HG03060 (cell line): ENCODE results near the gene UBXN11.
"Not testable (repeated sequence)": the region's sequence is repeated elsewhere in the genome, so short reads cannot be mapped to it uniquely, and the experiment has no call there.

Source experiments
- ATAC-seq: cut with Tn5 transposase; IDR thresholded peaks from one replicate; pipeline ENCODE4 v1.9.1; 2021; ENCODE audit warnings: low read depth, moderate number of reproducible peaks; ENCODE audit not compliant: unreplicated experiment

UBXN11 gene

DNA sequence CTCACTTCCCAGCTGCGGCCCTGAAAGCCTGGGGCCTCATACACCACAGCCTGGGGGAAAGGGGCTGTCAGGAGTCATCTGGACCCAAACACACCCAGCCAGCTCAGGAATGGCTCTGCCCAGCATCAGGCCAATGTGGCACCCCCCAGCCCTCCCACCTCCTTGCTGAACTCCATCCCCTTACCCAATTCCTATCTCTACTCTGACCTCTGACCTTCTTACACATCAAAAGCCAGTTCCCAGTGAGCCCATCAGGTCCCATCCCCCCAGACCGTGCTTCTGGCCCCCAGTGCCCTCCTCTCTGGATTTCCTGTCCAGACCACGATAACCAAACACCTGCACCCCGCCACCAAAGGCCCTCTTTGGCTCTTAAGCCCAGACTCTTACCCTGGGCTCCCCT lies 31.2 kb upstream of the UBXN11 start:
- no peak for ATAC-seq

- no peak for ATAC-seq
These were observed 30.7 kb upstream of the UBXN11 start for GRCh38 chr1:26337206-26337535.

GRCh38 chr1:26336477-26337205 lies 30.2 kb upstream of the UBXN11 start:
- ATAC-seq: no peak

DNA sequence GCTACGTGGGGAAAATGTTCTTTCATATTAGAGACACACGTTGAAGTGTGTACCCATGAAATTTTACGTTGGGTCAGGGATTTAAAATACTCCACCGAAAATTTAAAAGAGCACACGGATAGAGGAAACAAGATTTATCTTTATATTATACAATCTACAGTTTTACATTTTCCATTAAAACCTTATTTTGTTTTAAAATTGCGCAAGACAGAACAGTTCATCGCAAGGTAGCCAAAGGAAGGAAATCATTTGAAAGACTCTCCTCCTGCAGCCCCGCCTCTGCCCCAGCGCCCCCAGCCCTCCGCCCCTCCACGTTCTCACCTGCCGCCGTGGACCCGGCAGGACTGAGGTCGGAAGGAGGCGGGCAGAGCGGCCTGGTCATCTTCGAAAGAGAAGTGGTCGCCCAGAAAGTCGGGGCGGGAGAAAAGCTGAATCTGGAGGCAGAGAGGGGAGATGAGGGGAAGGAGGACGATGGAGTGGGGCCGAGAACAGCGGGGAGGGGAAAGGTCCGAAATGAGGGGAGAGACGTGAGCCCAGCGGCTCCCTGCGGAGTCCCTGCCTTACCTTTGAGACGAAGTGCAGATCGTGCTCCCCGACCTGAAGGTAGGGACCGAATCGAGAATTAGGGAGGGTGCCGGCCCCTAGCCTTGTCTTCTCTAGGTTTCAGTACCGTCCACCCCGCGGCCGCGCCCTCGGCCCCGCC lies 29.5 kb upstream of the UBXN11 start:
- no peak for ATAC-seq

DNA sequence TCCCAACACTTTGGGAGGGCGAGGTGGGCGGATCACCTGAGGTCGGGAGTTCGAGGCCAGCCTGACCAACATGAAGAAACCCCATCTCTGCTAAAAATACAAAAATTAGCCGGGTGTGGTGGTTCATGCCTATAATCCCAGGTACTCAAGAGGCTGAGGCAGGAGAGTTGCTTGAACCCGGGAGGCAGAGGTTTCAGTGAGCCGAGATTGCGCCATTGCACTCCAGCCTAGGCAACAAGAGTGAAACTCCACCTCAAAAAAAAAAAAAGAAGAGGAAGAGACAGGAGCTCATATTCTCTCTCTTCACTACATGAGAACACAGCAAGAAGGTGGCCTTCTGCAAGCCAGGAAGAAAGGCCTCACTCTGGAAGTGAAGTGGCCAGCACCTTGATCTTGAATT lies 26.9 kb upstream of the UBXN11 start:
- ATAC-seq: not testable (repeated sequence)

DNA sequence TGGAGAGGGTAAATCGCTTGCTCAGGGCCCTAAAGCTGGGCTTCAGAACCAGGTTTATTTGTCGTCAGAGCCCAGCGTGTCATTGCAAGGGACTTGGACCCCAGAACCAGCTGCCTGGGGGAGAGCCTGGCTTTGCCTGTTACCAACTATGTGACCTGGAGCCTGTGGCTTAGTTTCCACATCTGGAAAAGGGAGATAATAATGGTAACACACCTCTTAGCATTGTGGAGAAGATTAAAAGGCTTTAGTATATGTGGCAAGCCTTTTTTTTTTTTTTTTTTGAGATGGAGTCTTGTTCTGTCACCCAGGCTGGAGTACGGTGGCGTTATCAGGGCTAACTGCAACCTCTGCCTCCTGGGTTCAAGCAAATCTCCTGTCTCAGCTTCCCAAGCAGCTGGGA lies 23.8 kb upstream of the UBXN11 start:
- no peak for ATAC-seq

- not testable (repeated sequence) for ATAC-seq
These were observed 22.9 kb upstream of the UBXN11 start for GRCh38 chr1:26329380-26329779.

DNA sequence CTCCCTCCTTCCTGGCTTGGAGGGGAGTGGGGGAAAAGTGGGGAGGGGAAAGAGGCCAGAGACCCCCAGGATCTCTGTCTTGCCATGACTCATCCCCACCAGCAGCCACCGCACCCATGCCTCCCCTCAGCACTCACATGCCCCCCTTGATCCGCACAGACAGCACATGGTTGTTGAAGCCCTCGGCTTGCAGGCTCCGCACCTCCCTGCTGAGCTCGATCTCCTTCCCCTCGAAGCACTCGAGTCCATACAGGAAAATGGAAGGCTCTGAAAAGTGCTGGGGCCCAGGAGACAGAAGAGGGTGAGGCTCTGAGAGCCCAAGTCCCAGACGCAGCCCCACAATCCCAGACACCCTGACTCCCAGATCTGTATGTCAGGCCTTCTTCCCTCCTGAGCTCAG lies 22.2 kb upstream of the UBXN11 start:
- ATAC-seq: no peak

DNA sequence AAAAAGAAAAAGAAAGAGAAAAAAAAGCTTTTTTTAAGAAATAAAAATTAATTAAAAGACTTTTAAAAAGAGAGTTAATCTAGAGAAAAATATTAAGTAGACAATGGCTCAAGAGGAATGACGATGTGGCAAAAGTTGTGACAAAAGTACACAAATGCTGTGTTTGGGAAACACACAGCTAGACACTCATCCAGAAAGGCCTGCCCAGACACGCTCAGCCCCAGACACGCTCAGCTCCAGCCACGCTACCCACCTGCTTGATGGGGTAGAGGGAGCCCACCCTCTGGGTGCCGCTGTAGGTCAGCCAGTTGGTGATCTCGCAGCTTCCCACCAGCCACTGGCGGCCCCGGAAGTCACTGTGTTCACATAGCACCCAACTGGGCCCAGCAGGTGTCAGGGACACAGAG lies 21.5 kb upstream of the UBXN11 start:
- ATAC-seq: no peak

- no peak for ATAC-seq
These were observed 18.1 kb upstream of the UBXN11 start for GRCh38 chr1:26324550-26324949.

DNA sequence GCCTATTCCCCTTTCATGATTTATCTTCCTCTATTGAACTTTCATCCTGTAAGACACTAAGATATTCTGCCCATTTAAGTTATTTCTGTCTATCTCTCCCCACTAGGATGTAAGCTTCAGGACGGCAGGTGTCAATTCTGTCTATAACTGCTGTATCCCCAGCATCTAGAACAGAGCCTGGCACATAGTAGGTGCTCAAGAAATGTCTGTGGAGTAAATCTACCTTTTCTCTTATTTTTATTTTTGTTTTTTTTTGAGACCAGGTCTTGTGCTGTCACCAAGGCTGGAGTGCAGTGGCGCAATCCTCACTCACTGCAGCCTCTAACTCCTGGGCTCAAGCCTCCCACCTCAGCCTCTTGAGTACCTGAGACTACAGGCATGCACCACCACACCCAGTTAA lies 16.9 kb upstream of the UBXN11 start:
- no peak for ATAC-seq

DNA sequence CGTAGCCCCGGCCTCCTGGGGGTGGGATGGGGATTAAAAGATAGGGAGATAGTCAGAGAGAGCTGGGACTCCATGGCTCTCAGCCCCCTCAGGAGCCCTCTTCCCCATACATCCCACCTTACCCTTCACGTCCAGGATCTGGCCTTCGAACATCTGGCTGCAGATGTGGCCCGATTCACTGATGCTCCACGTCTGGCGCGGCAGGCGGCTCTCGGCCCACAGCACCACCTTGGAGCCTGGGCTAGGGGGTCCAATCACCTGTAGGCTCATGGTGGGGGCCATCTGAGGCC lies 15.6 kb upstream of the UBXN11 start:
- ATAC-seq: no peak

DNA sequence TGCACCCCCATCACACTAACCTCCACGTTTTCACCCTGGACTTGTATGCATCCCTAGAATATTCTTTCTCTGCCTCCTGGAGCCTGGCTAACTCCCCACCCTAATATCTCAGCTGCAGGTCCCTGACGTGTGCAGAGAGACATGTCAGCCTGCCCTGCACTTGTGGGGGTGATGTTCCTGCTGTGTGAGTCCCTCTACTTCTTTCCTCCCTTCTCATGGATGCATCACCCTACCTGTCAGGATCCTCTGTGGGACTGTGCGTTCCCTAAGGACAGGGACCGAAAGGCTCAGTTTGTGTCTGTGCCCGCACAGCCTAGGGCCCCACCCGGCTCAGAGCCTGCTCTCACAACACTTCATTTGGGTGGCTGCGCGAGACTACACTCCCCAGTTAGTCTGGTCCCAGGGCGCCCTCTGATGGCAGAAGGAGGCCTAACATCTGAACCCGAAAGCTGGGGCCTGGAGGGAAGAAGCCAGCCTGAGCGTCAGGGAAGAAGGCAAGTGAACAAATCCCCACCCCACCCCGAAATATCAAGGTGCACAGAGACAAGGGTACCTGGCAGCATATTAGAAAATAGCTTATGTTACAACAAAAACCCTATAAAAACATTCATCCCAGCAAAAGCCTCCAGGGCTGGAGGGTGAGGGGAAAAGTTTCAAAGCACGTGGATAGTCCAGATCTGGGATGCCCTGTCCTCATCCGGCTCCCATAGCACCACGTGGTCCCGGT lies 15.0 kb upstream of the UBXN11 start:
- no peak for ATAC-seq

- ATAC-seq: no peak
These were observed 14.5 kb upstream of the UBXN11 start for GRCh38 chr1:26320896-26321295.

- ATAC-seq: no peak
These were observed 12.1 kb upstream of the UBXN11 start for GRCh38 chr1:26318338-26319064.

DNA sequence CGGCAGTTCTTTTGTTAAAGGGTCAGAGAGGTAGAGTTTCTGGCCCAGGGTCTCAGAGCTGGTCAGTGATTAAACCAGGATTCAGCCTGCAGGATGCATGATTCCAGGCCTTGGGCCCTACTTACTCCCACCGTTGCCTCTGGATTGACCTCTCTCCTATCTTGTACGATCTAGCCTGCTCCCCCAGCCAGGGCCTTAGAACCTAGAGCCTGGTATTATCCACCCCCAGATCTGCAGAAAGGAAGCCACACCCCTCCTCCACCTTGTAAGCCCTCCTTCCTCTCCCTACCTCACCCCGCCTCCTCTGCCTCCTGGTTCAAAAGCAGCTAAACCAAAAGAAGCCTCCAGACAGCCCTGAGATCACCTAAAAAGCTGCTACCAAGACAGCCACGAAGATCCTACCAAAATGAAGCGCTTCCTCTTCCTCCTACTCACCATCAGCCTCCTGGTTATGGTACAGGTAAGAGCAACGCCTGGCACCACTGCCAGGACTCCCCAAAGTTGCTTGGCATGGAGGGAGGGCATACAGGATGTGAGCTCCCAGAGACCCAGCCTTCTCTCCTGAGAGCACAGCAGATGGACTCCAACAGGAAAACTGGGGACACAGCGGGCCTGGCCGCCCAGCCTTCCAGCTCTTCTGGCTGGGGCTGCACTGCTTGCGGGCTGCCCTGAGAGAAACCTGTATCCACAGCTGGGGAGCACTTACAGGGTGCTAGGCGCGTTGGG lies 11.3 kb upstream of the UBXN11 start, which contains the start of gene CD52:
Gene CD52 (plus strand): TSS at position 347 of the 726 bp plus-strand sequence. CDS start 60 bp downstream, at position 407.
- ATAC-seq: no peak

DNA sequence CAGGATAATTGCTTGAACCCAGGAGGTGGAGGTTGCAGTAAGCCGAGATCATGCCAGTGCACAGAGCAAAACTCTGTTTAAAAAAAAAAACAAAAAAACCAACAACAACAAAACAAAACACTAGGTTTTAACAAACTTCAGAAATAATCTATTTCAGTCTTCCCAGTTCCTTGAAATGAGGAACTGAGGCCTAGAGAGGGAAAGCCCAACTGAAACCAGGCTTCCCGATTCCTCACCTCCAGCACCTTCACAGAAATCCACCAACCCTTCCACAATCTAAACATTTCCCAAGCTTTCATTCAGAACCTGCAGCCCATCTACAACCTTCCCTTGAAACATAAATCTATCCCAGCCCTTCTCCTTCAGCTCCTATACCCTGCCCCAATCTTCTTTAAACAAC lies 10.7 kb upstream of the UBXN11 start:
- ATAC-seq: no peak

- no peak for ATAC-seq
These were observed 9.7 kb upstream of the UBXN11 start for GRCh38 chr1:26315874-26316850.

DNA sequence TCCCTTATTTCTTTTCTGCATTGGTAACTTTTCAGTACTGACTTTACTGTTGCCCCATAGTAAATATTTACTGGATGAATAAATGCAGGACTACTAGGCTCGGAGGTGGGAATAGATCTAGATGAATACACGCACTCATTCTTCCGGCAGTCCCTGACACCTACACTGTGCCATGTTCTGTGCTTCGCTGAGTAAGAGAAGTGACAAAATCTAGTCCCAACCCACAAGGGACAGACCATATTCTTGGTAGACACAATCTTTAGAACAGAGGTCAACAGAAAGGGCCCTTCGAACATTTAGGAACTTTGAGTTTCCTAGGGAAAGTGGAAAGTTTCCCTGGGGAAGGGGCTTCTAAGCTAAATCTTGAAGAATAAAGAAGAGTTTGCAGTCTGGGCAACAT lies 8.1 kb upstream of the UBXN11 start:
- ATAC-seq: no peak
